RWPE1 (cell line): ENCODE results near the gene C1orf74.

Experiments used
- CTCF ChIA-PET: fragments of 350-600 bp; sonication (Branson Sonifier 250); formaldehyde crosslinking; extraction: SDS; loops from one replicate; lab custom pipeline; 2021; lab: Yijun Ruan, JAX
- POLR2A ChIA-PET: fragments of 400-600 bp; formaldehyde crosslinking; extraction: SDS; loops from one replicate; lab custom pipeline; 2020; ENCODE audit warnings: antibody characterized with exemption; ENCODE audit not compliant: low non-redundant PET; lab: Yijun Ruan, JAX
- DNase-seq: peaks from one replicate; pipeline ENCODE4 v3.0.0; 2012; ENCODE audit warnings: low spot score
- H3K27ac ChIP-seq: fragments of 450-650 bp; 2 replicates; pipeline ENCODE4 v1.5.1; 2017
- CTCF ChIP-seq: fragments of 450-650 bp; conservative IDR thresholded peaks from 2 replicates; pipeline ENCODE4 v1.5.1; 2017; ENCODE audit warnings: low read depth, mild to moderate bottlenecking

C1orf74 gene

GRCh38 chr1:209738270-209738669 lies 46.1 kb downstream of the C1orf74 start:
- H3K27ac ChIP-seq = no peak overlapping the region
- ChIA-PET POLR2A (no interaction called here), CTCF (interaction anchor here (0.7 kb wide), 1 partner anchor 10 kb away, joined by 3 read pairs; no protein-coding TSS in a partner anchor)
- no peak for TF ChIP-seq CTCF
- DNase-seq = no peak

- no peak for TF ChIP-seq CTCF
- ChIA-PET CTCF (interaction anchor here (0.9 to 1.2 kb wide), 3 partner anchors 10 to 86 kb away, joined by 3 read pairs; no protein-coding TSS in a partner anchor), POLR2A (no interaction called here)
- DNase-seq = no peak
- H3K27ac ChIP-seq = no peak overlapping the region
Measured at GRCh38 chr1:209737118-209737505, 47.2 kb downstream of the C1orf74 start.

GRCh38 chr1:209736490-209737117 lies 47.8 kb downstream of the C1orf74 start:
- no peak for TF ChIP-seq CTCF
- H3K27ac ChIP-seq = no peak overlapping the region
- POLR2A ChIA-PET = no interaction called here
- no peak for DNase-seq
- CTCF ChIA-PET = interaction anchor here (0.6 to 1.2 kb wide), 5 partner anchors 10 to 278 kb away, joined by 3 read pairs; no protein-coding TSS in a partner anchor

- no peak overlapping the region for H3K27ac ChIP-seq
- DNase-seq = no peak
- POLR2A ChIA-PET = no interaction called here
- CTCF ChIA-PET = interaction anchor here (0.9 kb wide), 1 partner anchor 14 kb away, joined by 4 read pairs; no protein-coding TSS in a partner anchor
- TF ChIP-seq CTCF = no peak
Measured at GRCh38 chr1:209733409-209734192, 50.8 kb downstream of the C1orf74 start.

- H3K27ac ChIP-seq = no peak overlapping the region
- no peak for DNase-seq
- no peak for TF ChIP-seq CTCF
- ChIA-PET POLR2A (no interaction called here), CTCF (no interaction called here)
Measured at GRCh38 chr1:209732725-209733124, 51.6 kb downstream of the C1orf74 start.

- no peak overlapping the region for H3K27ac ChIP-seq
- CTCF ChIA-PET = no interaction called here
- no peak for TF ChIP-seq CTCF
- no peak for DNase-seq
- POLR2A ChIA-PET = no interaction called here
Measured at GRCh38 chr1:209729436-209729835, 54.9 kb downstream of the C1orf74 start.
